ENCODE results near the gene HSPB1. TPM values are rescaled to one million over a fixed set of nuclear protein-coding genes. Genes with fewer than 3 reads are reported as not detected.

HSPB1 gene
- 25.8 and 35.6 TPM in 2 replicates for total RNA-seq

GRCh38 chr7:76302347-76303201 lies at the start of gene HSPB1:
HSPB1 (plus strand) TSS chr7:76302673; CDS start chr7:76302713, 40 bp downstream.

Other genes starting within 250 kb of the HSPB1 start
- 0.79 and 0.94 TPM in 2 replicates for gene SRRM3, start 100.8 kb upstream of the HSPB1 start, total RNA-seq
- 49.5 and 52.2 TPM in 2 replicates for gene YWHAG, start 56.3 kb downstream of the HSPB1 start, total RNA-seq
- 0.43 and 0.47 TPM in 2 replicates for gene SSC4D, start 107.0 kb downstream of the HSPB1 start, total RNA-seq
- gene ZP3, start 122.3 kb downstream of the HSPB1 start, total RNA-seq: 0.63 and 1.9 TPM in 2 replicates
- gene DTX2, start 159.0 kb downstream of the HSPB1 start, total RNA-seq: 2.5 and 3.0 TPM in 2 replicates
- gene UPK3B, start 207.9 kb downstream of the HSPB1 start, total RNA-seq: 0.32 TPM in 1 of 2 replicates, not detected in the other
- gene SPDYE16, start 240.6 kb downstream of the HSPB1 start, total RNA-seq: under 0.01 and 0.26 TPM in 2 replicates

Measured in bronchial smooth muscle cell (primary cell).